Sigmoid colon (tissue), 7 donors: ENCODE data around the gene CAMK1D. TPM values are rescaled to one million over a fixed set of nuclear protein-coding genes. Genes with fewer than 3 reads are reported as not detected.

Source experiments
- DNase-seq: peaks from one replicate; pipeline ENCODE4 v3.0.0-alpha.2; 2019
- H3K27ac ChIP-seq, 4 donors: fragments of 200-600 bp; sonication (generic); one replicate each; pipeline ENCODE4 v1.5.1; 2016 to 2019; ENCODE audit warnings: mild to moderate bottlenecking in 1 of 4
- H3K27me3 ChIP-seq, 3 donors: fragments of 200-600 bp; sonication (generic); one replicate each; pipeline ENCODE4 v1.5.1; 2019; ENCODE audit warnings: mild to moderate bottlenecking in 1 of 3
- H3K36me3 ChIP-seq, 4 donors: fragments of 200-600 bp; sonication (generic); one replicate each; pipeline ENCODE4 v1.5.1; 2016 to 2019
- H3K4me1 ChIP-seq, 4 donors: fragments of 200-600 bp; sonication (generic); one replicate each; pipeline ENCODE4 v1.5.1; 2017 to 2019
- H3K4me3 ChIP-seq, 4 donors: fragments of 200-600 bp; sonication (generic); one replicate each; pipeline ENCODE4 v1.5.1; 2017 to 2019; ENCODE audit warnings: mild to moderate bottlenecking in 2 of 4, moderate library complexity in 1 of 4
- H3K9me3 ChIP-seq, 4 donors: fragments of 200-600 bp in 3 of 4; sonication (generic) in 3 of 4; one replicate each; pipeline versions ENCODE4 v1.5.1 to v1.6.1; 2013 to 2019
- CTCF ChIP-seq, 4 experiments: fragments of 450-650 bp in 3 of 4; fragments of 200-600 bp in 1 of 4; IDR thresholded peaks; one replicate each; pipeline ENCODE4 v1.5.1; 2016 to 2019; ENCODE audit warnings: antibody characterized with exemption in 4 of 4, mild to moderate bottlenecking in 3 of 4, moderate library complexity in 2 of 4
- EP300 ChIP-seq, 4 donors: sonication (generic); formaldehyde crosslinking; IDR thresholded peaks; one replicate each; pipeline ENCODE4 v1.6.1; 2017; ENCODE audit warnings: antibody characterized with exemption in 4 of 4
- POLR2A ChIP-seq, 2 donors: fragments of 450-650 bp; IDR thresholded peaks; one replicate each; pipeline ENCODE4 v1.6.1; 2016; ENCODE audit warnings: antibody characterized with exemption in 2 of 2, mild to moderate bottlenecking in 2 of 2, moderate library complexity in 2 of 2
- POLR2AphosphoS5 ChIP-seq, 4 donors: sonication (generic); formaldehyde crosslinking; IDR thresholded peaks; one replicate each; pipeline ENCODE4 v1.6.1; 2017; ENCODE audit warnings: antibody characterized with exemption in 4 of 4
- WGBS, 2 donors: extraction: QIAGEN DNeasy Blood & Tissue Kit; methylation state at CpG; one replicate each; pipeline ENCODE4 v1.1.7; 2013; 5-methylcytosine and 5-hydroxymethylcytosine counted together
- intact Hi-C: fragments of 100-400 bp; cut with DNase I; formaldehyde crosslinking; loops from one replicate; pipeline ENCODE4 v1.15.1; 2023
- polyA plus RNA-seq, 3 donors: library from polyadenylated mRNA; stranded (reverse); fragments of 200-250 nt; gene quantifications; one replicate each; pipeline ENCODE4 v1.2.3, GENCODE V29; 2013
- total RNA-seq, 4 donors: library from RNA; depleted of rRNA; stranded (reverse); fragments of >200 nt; gene quantifications; one replicate each; pipeline ENCODE4 v1.1.0, GENCODE V29; 2016
- donor health status: healthy with polysubstance abuse.
- donor health status: Bipolar disorder and iron deficiency.
- donor health status: healthy.

Gene CAMK1D
- total and polyA plus RNA-seq, 7 donors: 7.2 to 11.5 (median 8.6) TPM

- peak overlapping the region in 2 of 4 donors; percentile 18 to 33 for H3K27ac ChIP-seq
- peaks cover 0 to 20% (median 16%) of the 10 kb centered on the region in 4 donors for H3K4me1 ChIP-seq
- 96 to 97% methylated on average over 12 of the region's 12 CpGs for WGBS, 2 donors
- H3K9me3 ChIP-seq: no peaks in the 10 kb centered on the region
- no peaks in the 10 kb centered on the region for H3K27me3 ChIP-seq
- no peak overlapping the region for H3K4me3 ChIP-seq
- no peaks in the 10 kb centered on the region for H3K36me3 ChIP-seq
- no peak for DNase-seq
- intact Hi-C loops: no loop called here
- TF ChIP-seq POLR2A (IDR thresholded peaks at IDR 0.05) (no peak), CTCF (IDR thresholded peaks at IDR 0.05) (no peak), POLR2AphosphoS5 (IDR thresholded peaks at IDR 0.05) (no peak), EP300 (IDR thresholded peaks at IDR 0.05) (no peak)
Observed at GRCh38 chr10:12376211-12376610, 26.9 kb downstream of the CAMK1D start.

GRCh38 chr10:12377658-12378290 lies 28.4 kb downstream of the CAMK1D start:
- Histone ChIP-seq H3K36me3 (no peaks in the 10 kb centered on the region), H3K9me3 (no peaks in the 10 kb centered on the region), H3K4me1 (peaks cover 0 to 20% (median 16%) of the 10 kb centered on the region in 4 donors), H3K27ac (peak overlapping the region in 3 of 4 donors; percentile 41 to 64 (median 43)), H3K4me3 (no peak overlapping the region), H3K27me3 (no peaks in the 10 kb centered on the region)
- 83 to 86% methylated on average over 7 of the region's 7 CpGs for WGBS, 2 donors
- TF ChIP-seq POLR2A (IDR thresholded peaks at IDR 0.05): no peak
- no peak for TF ChIP-seq POLR2AphosphoS5 (IDR thresholded peaks at IDR 0.05)
- no peak for TF ChIP-seq CTCF (IDR thresholded peaks at IDR 0.05)
- no peak for TF ChIP-seq EP300 (IDR thresholded peaks at IDR 0.05)
- no peak for DNase-seq
- intact Hi-C loops: no loop called here

- intact Hi-C loops: no loop called here
- H3K4me1 ChIP-seq: peaks cover 0 to 13% (median 9%) of the 10 kb centered on the region in 4 donors
- no peak overlapping the region for H3K27ac ChIP-seq
- TF ChIP-seq POLR2AphosphoS5 (IDR thresholded peaks at IDR 0.05) (no peak), POLR2A (IDR thresholded peaks at IDR 0.05) (no peak), EP300 (IDR thresholded peaks at IDR 0.05) (no peak), CTCF (IDR thresholded peaks at IDR 0.05) (no peak)
- no peaks in the 10 kb centered on the region for H3K27me3 ChIP-seq
- no peak overlapping the region for H3K4me3 ChIP-seq
- no peaks in the 10 kb centered on the region for H3K9me3 ChIP-seq
- WGBS, 2 donors: 69 to 90% methylated on average over 5 of the region's 5 CpGs
- H3K36me3 ChIP-seq: no peaks in the 10 kb centered on the region
- no peak for DNase-seq
Observed at GRCh38 chr10:12380999-12381398, 31.7 kb downstream of the CAMK1D start.

GRCh38 chr10:12381536-12382156 lies 32.3 kb downstream of the CAMK1D start:
- intact Hi-C loops: no loop called here

More at GRCh38 chr10:12381536-12382156, 32.3 kb downstream of the CAMK1D start:
- no peaks in the 10 kb centered on the region for H3K9me3 ChIP-seq
- H3K4me3 ChIP-seq: no peak overlapping the region
- no peaks in the 10 kb centered on the region for H3K36me3 ChIP-seq
- TF ChIP-seq POLR2AphosphoS5 (IDR thresholded peaks at IDR 0.05) (no peak), EP300 (IDR thresholded peaks at IDR 0.05) (no peak), POLR2A (IDR thresholded peaks at IDR 0.05) (no peak), CTCF (IDR thresholded peaks at IDR 0.05) (no peak)
- H3K27ac ChIP-seq: no peak overlapping the region
- no peaks in the 10 kb centered on the region for H3K27me3 ChIP-seq
- 90 to 91% methylated on average over 12 of the region's 12 CpGs for WGBS, 2 donors
- DNase-seq: no peak
- peaks cover 0 to 13% (median 9%) of the 10 kb centered on the region in 4 donors for H3K4me1 ChIP-seq
